ENCODE data around the gene SNX24.
"Not testable (repeated sequence)": the region's sequence is repeated elsewhere in the genome, so short reads cannot be mapped to it uniquely, and the experiment has no call there.

SNX24 gene

DNA sequence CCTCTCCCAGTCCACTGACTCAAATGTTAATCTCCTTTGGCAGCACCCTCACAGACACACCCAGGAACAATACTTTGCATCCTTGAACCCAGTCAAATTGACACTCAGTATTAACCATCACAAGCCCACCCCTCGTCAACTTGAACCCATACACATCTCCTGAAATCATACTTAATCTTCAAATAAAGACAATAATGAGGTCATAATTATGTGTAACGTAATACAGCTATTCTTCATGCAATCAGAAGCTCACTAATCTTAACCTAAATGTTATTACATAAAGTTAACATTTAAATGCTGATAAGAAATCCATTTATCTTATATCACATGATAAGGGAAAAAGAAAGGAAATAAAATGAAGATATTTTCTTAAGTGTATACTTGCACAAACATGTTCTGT, 125.9 kb downstream of the SNX24 start:
- H3K4me1 ChIP-seq (ENCODE audit: control insufficient read depth, insufficient read depth, low read length, poor library complexity, severe bottlenecking) = no peaks in the 10 kb centered on the region
- no peaks in the 10 kb centered on the region for H3K9me3 ChIP-seq (ENCODE audit: control insufficient read depth, low read length)
- DNase-seq = no peak
- no peak overlapping the region for H3K27ac ChIP-seq (ENCODE audit: insufficient read depth, low read length, poor library complexity, severe bottlenecking)
- H3K27me3 ChIP-seq (replicated peaks; ENCODE audit: control insufficient read depth, insufficient read depth, low read length, poor library complexity, severe bottlenecking) = no peaks in the 10 kb centered on the region
- no peaks in the 10 kb centered on the region for H3K36me3 ChIP-seq (ENCODE audit: control insufficient read depth, insufficient read depth, low read length)
- H3K4me3 ChIP-seq (ENCODE audit: insufficient read depth, low read depth, low read length, poor library complexity, severe bottlenecking) = no peak overlapping the region

DNA sequence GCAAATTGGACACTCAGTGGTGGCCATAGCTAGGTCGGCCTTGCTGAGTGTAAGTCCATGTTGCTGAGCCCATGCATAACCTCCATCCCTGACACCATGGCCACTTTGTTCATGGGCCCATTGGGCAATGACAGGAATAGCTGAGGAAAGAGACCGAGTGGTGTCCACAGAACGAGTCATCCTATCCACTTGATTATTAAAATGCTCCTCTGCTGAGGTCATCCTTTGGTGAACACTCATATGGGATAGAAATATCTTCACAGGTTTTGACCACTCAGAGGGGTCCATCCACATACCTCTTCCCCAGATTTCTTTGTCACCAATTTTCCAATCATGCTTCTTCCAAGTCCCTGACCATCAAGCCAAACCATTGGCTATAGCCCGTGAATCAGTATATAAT, 127.5 kb downstream of the SNX24 start:
- H3K27me3 ChIP-seq (replicated peaks; ENCODE audit: control insufficient read depth, insufficient read depth, low read length, poor library complexity, severe bottlenecking) = no peaks in the 10 kb centered on the region
- H3K36me3 ChIP-seq (ENCODE audit: control insufficient read depth, insufficient read depth, low read length) = no peaks in the 10 kb centered on the region
- no peak overlapping the region for H3K27ac ChIP-seq (ENCODE audit: insufficient read depth, low read length, poor library complexity, severe bottlenecking)
- no peak overlapping the region for H3K4me3 ChIP-seq (ENCODE audit: insufficient read depth, low read depth, low read length, poor library complexity, severe bottlenecking)
- H3K4me1 ChIP-seq (ENCODE audit: control insufficient read depth, insufficient read depth, low read length, poor library complexity, severe bottlenecking) = no peaks in the 10 kb centered on the region
- H3K9me3 ChIP-seq (ENCODE audit: control insufficient read depth, low read length) = no peaks in the 10 kb centered on the region
- DNase-seq = no peak

DNA sequence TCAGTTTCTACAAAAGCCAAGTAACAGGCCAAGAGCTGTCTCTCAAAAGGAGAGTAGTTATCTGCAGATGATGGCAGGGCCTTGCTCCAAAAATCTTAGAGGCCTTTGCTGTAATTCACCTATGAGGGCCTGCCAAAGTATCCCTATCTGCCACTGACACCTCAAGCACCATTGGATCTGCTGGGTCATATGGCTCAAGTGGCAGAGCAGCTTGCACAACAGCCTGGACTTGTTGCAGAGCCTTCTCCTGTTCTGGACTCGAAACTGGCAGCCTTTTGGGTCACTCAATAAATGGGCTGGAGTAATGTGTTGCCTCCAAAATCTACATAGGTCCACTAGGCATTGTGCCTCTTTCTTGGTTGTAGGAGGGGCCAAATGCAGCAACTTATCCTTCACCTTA, 128.3 kb downstream of the SNX24 start:
- DNase-seq; H3K9me3 ChIP-seq (ENCODE audit: control insufficient read depth, low read length); H3K27ac ChIP-seq (ENCODE audit: insufficient read depth, low read length, poor library complexity, severe bottlenecking); H3K4me1 ChIP-seq (ENCODE audit: control insufficient read depth, insufficient read depth, low read length, poor library complexity, severe bottlenecking); H3K36me3 ChIP-seq (ENCODE audit: control insufficient read depth, insufficient read depth, low read length); H3K27me3 ChIP-seq (replicated peaks; ENCODE audit: control insufficient read depth, insufficient read depth, low read length, poor library complexity, severe bottlenecking); H3K4me3 ChIP-seq (ENCODE audit: insufficient read depth, low read depth, low read length, poor library complexity, severe bottlenecking): not testable (repeated sequence)

DNA sequence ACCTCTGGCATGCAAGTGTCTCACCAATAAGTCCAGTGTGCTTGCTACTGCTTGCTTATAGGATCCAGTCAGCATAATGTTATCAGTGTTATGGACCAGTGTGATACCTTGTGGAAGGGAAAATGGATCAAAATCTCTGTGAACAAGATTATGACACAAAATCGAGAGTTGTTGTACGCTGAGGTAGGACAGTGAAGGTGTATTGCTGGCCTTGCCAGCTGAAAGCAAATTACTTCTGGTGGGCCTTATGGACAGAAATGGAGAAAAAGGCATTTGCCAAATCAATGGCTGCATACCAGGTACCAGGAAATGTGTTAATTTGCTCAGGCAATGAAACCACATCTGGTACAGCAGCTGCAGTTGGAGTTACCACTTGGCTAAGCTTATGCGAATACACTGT, 128.8 kb downstream of the SNX24 start:
- not testable (repeated sequence) for H3K4me3 ChIP-seq (ENCODE audit: insufficient read depth, low read depth, low read length, poor library complexity, severe bottlenecking); H3K9me3 ChIP-seq (ENCODE audit: control insufficient read depth, low read length); H3K27me3 ChIP-seq (replicated peaks; ENCODE audit: control insufficient read depth, insufficient read depth, low read length, poor library complexity, severe bottlenecking); H3K4me1 ChIP-seq (ENCODE audit: control insufficient read depth, insufficient read depth, low read length, poor library complexity, severe bottlenecking); H3K36me3 ChIP-seq (ENCODE audit: control insufficient read depth, insufficient read depth, low read length); H3K27ac ChIP-seq (ENCODE audit: insufficient read depth, low read length, poor library complexity, severe bottlenecking); DNase-seq

DNA sequence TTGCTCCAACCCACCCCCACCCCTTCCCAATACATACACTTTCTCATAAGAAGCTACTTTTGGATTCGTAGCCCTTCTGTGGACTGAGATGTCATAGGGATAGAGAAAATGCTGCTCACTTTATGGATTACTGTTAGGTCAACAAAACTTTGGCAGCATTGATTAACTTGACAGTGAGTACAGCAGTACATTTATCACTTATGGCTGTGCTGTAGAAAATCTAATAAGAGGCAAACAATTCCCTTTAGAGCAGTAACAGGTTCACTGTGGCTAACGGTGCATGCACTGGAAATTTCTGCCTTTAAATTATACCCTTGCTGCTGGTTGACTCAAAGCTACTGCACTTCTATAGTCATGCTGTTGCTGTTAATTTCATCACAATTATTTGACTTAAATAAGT, 131.9 kb downstream of the SNX24 start:
- no peaks in the 10 kb centered on the region for H3K36me3 ChIP-seq (ENCODE audit: control insufficient read depth, insufficient read depth, low read length)
- no peaks in the 10 kb centered on the region for H3K9me3 ChIP-seq (ENCODE audit: control insufficient read depth, low read length)
- H3K4me1 ChIP-seq (ENCODE audit: control insufficient read depth, insufficient read depth, low read length, poor library complexity, severe bottlenecking) = no peaks in the 10 kb centered on the region
- DNase-seq = no peak
- H3K4me3 ChIP-seq (ENCODE audit: insufficient read depth, low read depth, low read length, poor library complexity, severe bottlenecking) = no peak overlapping the region
- no peak overlapping the region for H3K27ac ChIP-seq (ENCODE audit: insufficient read depth, low read length, poor library complexity, severe bottlenecking)
- no peaks in the 10 kb centered on the region for H3K27me3 ChIP-seq (replicated peaks; ENCODE audit: control insufficient read depth, insufficient read depth, low read length, poor library complexity, severe bottlenecking)

DNA sequence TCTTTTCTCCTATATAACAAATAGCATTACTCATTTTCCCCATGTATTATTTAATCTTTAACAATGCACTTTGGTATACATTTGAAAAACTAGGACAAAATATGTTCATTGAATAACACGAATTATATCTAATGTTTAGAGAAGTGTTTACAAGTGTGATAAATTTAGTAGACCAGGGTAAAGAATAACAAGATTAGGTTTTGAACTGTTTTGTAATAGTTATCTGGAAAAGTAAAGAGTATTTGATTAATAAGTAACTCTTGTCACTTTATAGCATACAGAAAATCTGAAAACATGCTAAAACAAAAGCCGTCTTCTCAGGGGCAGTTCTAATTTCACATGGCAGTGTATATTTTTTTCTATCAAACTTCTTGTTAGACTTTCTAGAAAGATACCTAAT, 132.7 kb downstream of the SNX24 start:
- H3K36me3 ChIP-seq (ENCODE audit: control insufficient read depth, insufficient read depth, low read length) = no peaks in the 10 kb centered on the region
- no peak overlapping the region for H3K4me3 ChIP-seq (ENCODE audit: insufficient read depth, low read depth, low read length, poor library complexity, severe bottlenecking)
- no peaks in the 10 kb centered on the region for H3K27me3 ChIP-seq (replicated peaks; ENCODE audit: control insufficient read depth, insufficient read depth, low read length, poor library complexity, severe bottlenecking)
- no peak overlapping the region for H3K27ac ChIP-seq (ENCODE audit: insufficient read depth, low read length, poor library complexity, severe bottlenecking)
- DNase-seq = no peak
- no peaks in the 10 kb centered on the region for H3K4me1 ChIP-seq (ENCODE audit: control insufficient read depth, insufficient read depth, low read length, poor library complexity, severe bottlenecking)
- H3K9me3 ChIP-seq (ENCODE audit: control insufficient read depth, low read length) = no peaks in the 10 kb centered on the region

DNA sequence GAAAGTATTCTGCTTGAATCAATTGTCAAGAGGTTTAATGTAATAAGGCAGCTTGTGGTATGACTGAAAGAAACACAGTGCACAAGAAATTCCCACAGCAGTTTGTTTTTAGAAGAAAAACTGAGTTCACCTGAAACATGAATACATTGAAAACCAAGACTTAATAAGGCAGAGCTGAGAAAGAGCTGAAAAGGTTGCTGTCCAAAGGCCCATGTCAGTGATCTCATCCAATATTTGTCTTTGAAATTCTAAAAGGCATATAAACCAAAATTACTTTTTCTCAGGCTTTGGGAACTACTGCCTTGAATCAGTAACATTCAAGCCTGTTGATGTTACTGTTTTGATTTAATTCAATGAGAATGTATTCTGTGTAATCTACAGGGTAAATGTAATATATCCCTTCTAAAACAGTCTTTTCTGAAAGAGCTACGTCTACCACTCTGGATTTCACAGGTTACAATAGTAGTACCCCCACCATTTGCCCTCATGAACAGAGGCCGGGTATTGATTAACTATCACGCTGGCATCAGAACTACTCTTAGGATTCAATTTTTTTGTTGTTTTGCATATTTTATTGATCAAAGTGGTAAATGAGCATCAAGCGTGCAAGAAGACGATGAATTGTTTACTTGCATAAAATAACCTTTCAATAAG, 133.4 kb downstream of the SNX24 start:
- H3K4me1 ChIP-seq (ENCODE audit: control insufficient read depth, insufficient read depth, low read length, poor library complexity, severe bottlenecking) = no peaks in the 10 kb centered on the region
- no peaks in the 10 kb centered on the region for H3K27me3 ChIP-seq (replicated peaks; ENCODE audit: control insufficient read depth, insufficient read depth, low read length, poor library complexity, severe bottlenecking)
- H3K4me3 ChIP-seq (ENCODE audit: insufficient read depth, low read depth, low read length, poor library complexity, severe bottlenecking) = no peak overlapping the region
- H3K27ac ChIP-seq (ENCODE audit: insufficient read depth, low read length, poor library complexity, severe bottlenecking) = no peak overlapping the region
- no peaks in the 10 kb centered on the region for H3K36me3 ChIP-seq (ENCODE audit: control insufficient read depth, insufficient read depth, low read length)
- DNase-seq = no peak
- no peaks in the 10 kb centered on the region for H3K9me3 ChIP-seq (ENCODE audit: control insufficient read depth, low read length)

DNA sequence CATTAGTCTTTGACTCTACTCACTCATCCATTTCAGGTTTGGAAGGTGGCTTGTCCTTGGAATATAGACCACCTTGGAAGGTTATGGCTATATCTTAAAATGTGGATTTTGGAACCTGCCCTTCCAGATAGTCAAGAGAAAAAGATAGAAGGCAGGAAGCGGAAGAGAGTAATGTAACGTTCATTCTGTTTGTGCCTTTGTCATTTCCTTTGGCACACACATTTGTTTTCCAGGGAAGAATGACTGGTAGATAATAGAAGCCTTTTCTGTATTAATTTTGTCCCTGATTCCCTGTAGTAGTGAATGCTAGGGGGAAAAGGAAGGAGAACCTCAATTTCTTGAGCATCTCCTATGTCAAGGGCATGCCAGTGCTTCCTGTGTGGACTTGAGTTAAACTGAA, 136.4 kb downstream of the SNX24 start:
- Histone ChIP-seq H3K27me3 (replicated peaks; ENCODE audit: control insufficient read depth, insufficient read depth, low read length, poor library complexity, severe bottlenecking) (no peaks in the 10 kb centered on the region), H3K36me3 (ENCODE audit: control insufficient read depth, insufficient read depth, low read length) (no peaks in the 10 kb centered on the region)

DNA sequence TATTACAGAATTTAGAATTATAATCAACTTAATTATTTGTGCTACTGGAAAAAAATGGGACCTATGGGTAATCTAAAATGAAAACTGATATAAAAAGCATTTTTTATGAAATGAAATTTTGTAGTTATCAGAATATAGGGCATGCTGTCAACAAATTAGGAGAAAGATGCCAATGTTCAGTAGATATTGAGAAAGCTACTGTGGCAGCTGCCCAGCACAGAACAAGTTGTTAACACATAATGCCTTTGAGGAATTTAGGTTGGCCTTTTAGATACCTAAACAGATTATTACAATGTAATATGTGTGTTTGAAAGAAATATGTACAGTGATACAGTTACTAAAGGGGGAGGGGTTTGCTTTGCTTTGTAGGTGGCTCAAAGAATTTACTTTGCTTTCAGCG, 137.0 kb downstream of the SNX24 start:
- H3K9me3 ChIP-seq (ENCODE audit: control insufficient read depth, low read length) = no peaks in the 10 kb centered on the region
- no peaks in the 10 kb centered on the region for H3K4me1 ChIP-seq (ENCODE audit: control insufficient read depth, insufficient read depth, low read length, poor library complexity, severe bottlenecking)
- no peak overlapping the region for H3K4me3 ChIP-seq (ENCODE audit: insufficient read depth, low read depth, low read length, poor library complexity, severe bottlenecking)
- no peaks in the 10 kb centered on the region for H3K27me3 ChIP-seq (replicated peaks; ENCODE audit: control insufficient read depth, insufficient read depth, low read length, poor library complexity, severe bottlenecking)
- no peak for DNase-seq
- no peaks in the 10 kb centered on the region for H3K36me3 ChIP-seq (ENCODE audit: control insufficient read depth, insufficient read depth, low read length)
- H3K27ac ChIP-seq (ENCODE audit: insufficient read depth, low read length, poor library complexity, severe bottlenecking) = no peak overlapping the region

More for the DNA sequence above, 136.4 kb downstream of the SNX24 start:
- no peaks in the 10 kb centered on the region for H3K4me1 ChIP-seq (ENCODE audit: control insufficient read depth, insufficient read depth, low read length, poor library complexity, severe bottlenecking)
- DNase-seq = no peak
- H3K9me3 ChIP-seq (ENCODE audit: control insufficient read depth, low read length) = no peaks in the 10 kb centered on the region
- H3K4me3 ChIP-seq (ENCODE audit: insufficient read depth, low read depth, low read length, poor library complexity, severe bottlenecking) = no peak overlapping the region
- H3K27ac ChIP-seq (ENCODE audit: insufficient read depth, low read length, poor library complexity, severe bottlenecking) = no peak overlapping the region

DNA sequence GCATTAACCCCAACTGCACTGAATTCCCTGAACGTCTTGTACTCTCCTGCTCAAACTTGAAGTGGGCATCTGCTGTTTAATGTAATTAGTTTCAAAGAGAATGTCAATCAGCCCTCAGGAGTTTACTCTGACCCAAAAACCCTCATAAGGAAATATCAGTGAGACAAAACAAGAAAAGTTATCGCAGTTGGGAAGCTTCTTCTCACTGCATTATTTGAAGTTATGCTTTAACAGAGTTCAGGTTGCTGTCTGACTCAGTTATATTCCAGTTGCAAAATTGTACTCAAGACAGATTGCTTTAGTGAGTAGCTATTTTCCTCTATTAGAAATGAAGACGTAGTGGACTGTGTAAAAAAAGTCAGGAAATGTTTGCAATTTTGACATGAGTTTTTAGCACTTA, 139.0 kb downstream of the SNX24 start:
- no peak for DNase-seq
- H3K27me3 ChIP-seq (replicated peaks; ENCODE audit: control insufficient read depth, insufficient read depth, low read length, poor library complexity, severe bottlenecking) = no peaks in the 10 kb centered on the region
- H3K9me3 ChIP-seq (ENCODE audit: control insufficient read depth, low read length) = no peaks in the 10 kb centered on the region
- no peaks in the 10 kb centered on the region for H3K4me1 ChIP-seq (ENCODE audit: control insufficient read depth, insufficient read depth, low read length, poor library complexity, severe bottlenecking)
- no peak overlapping the region for H3K27ac ChIP-seq (ENCODE audit: insufficient read depth, low read length, poor library complexity, severe bottlenecking)
- H3K4me3 ChIP-seq (ENCODE audit: insufficient read depth, low read depth, low read length, poor library complexity, severe bottlenecking) = no peak overlapping the region
- no peaks in the 10 kb centered on the region for H3K36me3 ChIP-seq (ENCODE audit: control insufficient read depth, insufficient read depth, low read length)

All from effector memory CD4-positive, alpha-beta T cell (primary cell).